HepG2 (cell line): ENCODE measurements around the gene INAFM2. TPM values are rescaled to one million over a fixed set of nuclear protein-coding genes. Genes with fewer than 3 reads are reported as not detected.

ENCODE experiments used
- ATAC-seq: fragments of 200-7000 bp; cut with Tn5 transposase; 3 replicates; pipeline ENCODE4 v1.9.1; 2020; ENCODE audit warnings: mild to moderate bottlenecking, moderate library complexity
- BruUV-seq: library from RNA; stranded (reverse); fragments of 400-500 nt; replicated peaks from 2 replicates; lab custom pipeline; 2021; lab: Mats Ljungman, UMichigan
- CTCF ChIA-PET: fragments of 300-600 bp; formaldehyde crosslinking; extraction: SDS; loops from one replicate; lab custom pipeline; 2021; ENCODE audit warnings: low total read pairs, inconsistent platforms, low intra/inter-chr PET ratio; lab: Yijun Ruan, JAX
- POLR2A ChIA-PET: fragments of 350-600 bp; sonication (Branson Sonifier 250); formaldehyde crosslinking; loops from one replicate; lab custom pipeline; 2020; ENCODE audit warnings: antibody characterized with exemption, inconsistent platforms; lab: Yijun Ruan, JAX
- DNase-seq: peaks from one replicate; pipeline ENCODE4 v3.0.0-alpha.2; 2015; ENCODE audit warnings: low spot score
- FAIRE-seq: peaks from 3 replicates; lab custom pipeline; 2011; peaks lifted over from hg19 to GRCh38; lab: Jason Lieb, UNC
- H2AFZ ChIP-seq: one replicate; pipeline ENCODE4 v1.6.1; 2011; ENCODE audit warnings: low read length, inconsistent platforms
- H3K27ac ChIP-seq: fragments of 300-600 bp; 3 replicates; pipeline ENCODE4 v1.8.0; 2011; ENCODE audit warnings: mixed run types, mild to moderate bottlenecking, mixed read lengths, low read length, inconsistent platforms; ENCODE audit not compliant: insufficient read depth; ENCODE audit errors: extremely low read length
- H3K27me3 ChIP-seq, 2 experiments: fragments of 200-600 bp in 1 of 2; 2 replicates in 1 of 2; 3 replicates in 1 of 2; pipeline versions ENCODE4 v1.6.0 to v1.8.0; 2011; ENCODE audit warnings: low read length in 2 of 2, mild to moderate bottlenecking in 2 of 2, moderate library complexity in 2 of 2, inconsistent platforms in 1 of 2; ENCODE audit not compliant: insufficient read depth in 2 of 2, control insufficient read depth in 1 of 2
- H3K36me3 ChIP-seq, 2 experiments: fragments of 200-600 bp in 1 of 2; replicated peaks in 1 of 2; 2 replicates in 1 of 2; 3 replicates in 1 of 2; pipeline versions ENCODE4 v1.5.1 to v1.8.0; 2011; ENCODE audit warnings: low read length in 2 of 2, inconsistent platforms in 1 of 2; ENCODE audit not compliant: insufficient read depth in 2 of 2, control insufficient read depth in 1 of 2
- H3K4me1 ChIP-seq: 2 replicates; pipeline ENCODE4 v1.5.1; 2012; ENCODE audit warnings: low read length, inconsistent platforms; ENCODE audit not compliant: insufficient read depth
- H3K4me2 ChIP-seq: 2 replicates; pipeline ENCODE4 v1.6.0; 2011; ENCODE audit warnings: low read depth, low read length, inconsistent platforms
- H3K4me3 ChIP-seq, 3 experiments: fragments of 200-600 bp in 1 of 3; sonication (generic), shearing (Covaris generic) in 1 of 3; replicated peaks in 1 of 3; 2 replicates each; pipeline ENCODE4 v1.5.1; 2011 to 2016; ENCODE audit warnings: low read length in 3 of 3, inconsistent platforms in 2 of 3, low read depth in 2 of 3, mild to moderate bottlenecking in 2 of 3, control low read depth in 1 of 3, mixed read lengths in 1 of 3; ENCODE audit not compliant: insufficient read depth in 1 of 3
- H3K79me2 ChIP-seq: one replicate; pipeline ENCODE4 v1.6.1; 2011; ENCODE audit warnings: low read length, inconsistent platforms; ENCODE audit not compliant: insufficient read depth
- H3K9ac ChIP-seq: 2 replicates; pipeline ENCODE4 v1.6.0; 2011; ENCODE audit warnings: mild to moderate bottlenecking, low read depth, low read length, inconsistent platforms; ENCODE audit not compliant: insufficient read depth
- H3K9me3 ChIP-seq: 2 replicates; pipeline ENCODE4 v1.5.1; 2012; ENCODE audit warnings: mild to moderate bottlenecking, low read length
- H4K20me1 ChIP-seq: 2 replicates; pipeline ENCODE4 v1.6.0; 2011; ENCODE audit warnings: inconsistent platforms, mild to moderate bottlenecking, low read length, moderate library complexity; ENCODE audit not compliant: insufficient read depth
- CREB1 ChIP-seq, 2 experiments: fragments of 450-650 bp in 1 of 2; IDR thresholded peaks; 2 replicates each; pipeline ENCODE4 v1.6.1; 2016 to 2017; ENCODE audit warnings: control low read depth in 1 of 2, mild to moderate bottlenecking in 1 of 2, missing compliant biosample characterization in 1 of 2, missing genetic modification characterization in 1 of 2
- ETV5 ChIP-seq: IDR thresholded peaks from 2 replicates; pipeline ENCODE4 v1.6.1; 2018; ENCODE audit warnings: missing biosample characterization, missing genetic modification reagents, inconsistent platforms, borderline replicate concordance
- FOSL2 ChIP-seq: sonication (generic); formaldehyde crosslinking; IDR thresholded peaks from 2 replicates; pipeline ENCODE4 v1.4.0; 2020; ENCODE audit warnings: missing genetic modification reagents
- PCBP2 ChIP-seq: fragments of 200-400 bp; formaldehyde crosslinking; optimal IDR thresholded peaks from 2 replicates; pipeline ENCODE3; 2018; ENCODE audit warnings: low read length, low read depth; ENCODE audit not compliant: poor library complexity, severe bottlenecking
- RFX5 ChIP-seq: IDR thresholded peaks from 2 replicates; pipeline ENCODE4 v1.6.1; 2011; ENCODE audit warnings: low read depth, low read length, improper control_type of control experiment
- RFXANK ChIP-seq: IDR thresholded peaks from 2 replicates; pipeline ENCODE4 v1.6.1; 2016
- RFXAP ChIP-seq: sonication (generic); formaldehyde crosslinking; IDR thresholded peaks from 2 replicates; pipeline ENCODE4 v1.4.0; 2020; ENCODE audit warnings: missing genetic modification reagents, borderline replicate concordance
- SAP130 ChIP-seq: IDR thresholded peaks from 2 replicates; pipeline ENCODE4 v1.6.1; 2016; ENCODE audit warnings: low read depth
- SRY ChIP-seq: sonication (generic); formaldehyde crosslinking; IDR thresholded peaks from 2 replicates; pipeline ENCODE4 v1.8.0; 2022; ENCODE audit warnings: mild to moderate bottlenecking, missing genetic modification reagents
- ZBTB3 ChIP-seq: sonication (generic); formaldehyde crosslinking; IDR thresholded peaks from 2 replicates; pipeline ENCODE4 v1.4.0; 2020; ENCODE audit warnings: low read depth, mild to moderate bottlenecking, moderate library complexity, missing genetic modification reagents, borderline replicate concordance
- WGBS: methylation state at CpG from one replicate; pipeline ENCODE4 v1.1.6; 2017; ENCODE audit warnings: low lambda C conversion rate; 5-methylcytosine and 5-hydroxymethylcytosine counted together
- in situ Hi-C: cut with HindIII; loops from 2 replicates; pipeline ENCODE4 v1.10.0; 2017; ENCODE audit warnings: low pct_unique_long_range_greater_than_20kb; ENCODE audit not compliant: extremely low pct_ligation_motif_present
- intact Hi-C: fragments of 100-400 bp; cut with micrococcal nuclease; formaldehyde crosslinking; loops from one replicate; pipeline ENCODE4 v1.10.0; 2022; ENCODE audit not compliant: unreplicated experiment
- polyA plus RNA-seq, 8 experiments: library from polyadenylated mRNA; depleted of rRNA in 3 of 8; stranded (reverse) in 7 of 8; unstranded in 1 of 8; fragments of >200 nt; fragmentation: Illumina TruSeq in 4 of 8; extraction: Trizol in 4 of 8; gene quantifications; 2 replicates each; pipeline versions ENCODE4 v1.2.1 to v1.2.3, GENCODE V29; 2011 to 2016; ENCODE audit warnings: low read depth in 4 of 8, missing spikeins in 1 of 8, mixed read lengths in 1 of 8; ENCODE audit not compliant: insufficient read depth in 1 of 8
- total RNA-seq, 5 experiments: library from RNA; depleted of rRNA; stranded (reverse); fragments of >200 nt; fragmentation: Illumina TruSeq; extraction: Trizol; gene quantifications; 2 replicates each; pipeline ENCODE4 v1.2.3, GENCODE V29; 2016; ENCODE audit warnings: low read depth in 1 of 5

INAFM2 gene
- total and polyA plus RNA-seq, 2 of the 13 experiments (the other 11 are each of a cell fraction or from before 2014, with no cell fraction given) = 5.5 to 6.5 TPM

DNA sequence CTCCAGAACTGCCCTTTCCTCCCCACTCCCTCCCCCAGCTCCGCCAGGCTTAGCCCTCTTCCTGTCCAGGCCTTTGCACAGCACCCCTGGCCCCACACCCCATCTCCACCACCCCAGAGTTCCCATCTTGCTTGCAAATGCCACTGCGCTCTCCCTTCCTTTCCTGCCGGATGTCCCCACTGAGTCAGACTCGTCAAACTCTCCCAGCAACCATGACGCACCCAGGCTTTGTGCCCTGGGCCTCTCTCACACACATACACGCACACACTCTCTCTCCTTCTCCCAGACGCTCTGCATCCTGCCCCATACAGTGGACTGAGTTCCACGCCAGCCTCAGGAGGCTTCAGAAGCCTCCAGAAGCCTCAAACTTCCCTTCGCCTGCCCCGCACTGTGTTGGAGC is 20.0 kb downstream of the INAFM2 start:
- Histone ChIP-seq H2AFZ (no peak overlapping the region), H3K4me1 (peaks cover 83% of the 10 kb centered on the region), H3K27me3 (no peaks in the 10 kb centered on the region; a peak in 1 of 5 replicates), H3K79me2 (no peaks in the 10 kb centered on the region), H4K20me1 (peaks cover 2% of the 10 kb centered on the region; the same call in 1 of the 2 replicates), H3K4me3 (no peak overlapping the region; a peak in 1 of 6 replicates), H3K27ac (no peak overlapping the region), H3K4me2 (peak overlapping the region; percentile 30; the same call in 1 of the 2 replicates), H3K36me3 (no peaks in the 10 kb centered on the region), H3K9me3 (no peaks in the 10 kb centered on the region), H3K9ac (no peak overlapping the region)
- FAIRE-seq = no peak
- 3% methylated on average over 9 of the region's 10 CpGs for WGBS
- BruUV-seq = no TSS peak
- ChIA-PET POLR2A (interaction anchor here (2.1 kb wide), 1 partner anchor 21 kb away, joined by 5 read pairs; the partner anchor contains the start of gene INAFM2), CTCF (interaction anchor here (1.6 kb wide), 1 partner anchor 11 kb away, joined by 7 read pairs; no protein-coding TSS in a partner anchor)
- ATAC-seq = no peak
- peak; percentile 52 for DNase-seq
- intact Hi-C loops = no loop called here
- in situ Hi-C loops = no loop called here
- TF ChIP-seq RFXANK (CRISPR knock-in tag) (peak; percentile 97), PCBP2 (no peak), SRY (CRISPR knock-in tag) (no peak), SAP130 (CRISPR knock-in tag) (peak; percentile 55; the same call in 1 of the 2 replicates), FOSL2 (CRISPR knock-in tag) (peak; percentile 68; the same call in 1 of the 2 replicates), ETV5 (CRISPR knock-in tag) (peak; percentile 52; the same call in 1 of the 2 replicates), RFXAP (peak; percentile 56; the same call in 1 of the 2 replicates), RFX5 (peak; percentile 97), ZBTB3 (no peak), CREB1 (IDR thresholded peaks at IDR 0.05) (peak; percentile 51), CREB1 (CRISPR knock-in tag; IDR thresholded peaks at IDR 0.05) (no peak)
